GM12878 (cell line): ENCODE results near the gene GJD3. TPM values are rescaled to one million over a fixed set of nuclear protein-coding genes. Genes with fewer than 3 reads are reported as not detected.

Experiments
- EZH2 ChIP-seq: IDR thresholded peaks from 2 replicates; pipeline ENCODE4 v1.6.1; 2012; ENCODE audit warnings: low read depth, mild to moderate bottlenecking, control low read depth, inconsistent platforms, low read length, borderline replicate concordance; ENCODE audit not compliant: control insufficient read depth
- HCFC1 ChIP-seq: fragments of 150-350 bp; IDR thresholded peaks from 2 replicates; pipeline ENCODE4 v1.6.1; 2014; ENCODE audit warnings: low read length
- PAX8 ChIP-seq: fragments of 450-650 bp; IDR thresholded peaks from 2 replicates; pipeline ENCODE4 v1.6.1; 2017; ENCODE audit warnings: mild to moderate bottlenecking, moderate library complexity
- USF1 ChIP-seq: IDR thresholded peaks from 2 replicates; pipeline ENCODE4 v1.6.1; 2011; ENCODE audit warnings: borderline replicate concordance, low read depth, mild to moderate bottlenecking, moderate library complexity, mixed read lengths, low read length; ENCODE audit not compliant: insufficient read depth; ENCODE audit errors: extremely low read length
- polyA plus RNA-seq, 11 experiments: library from polyadenylated mRNA; depleted of rRNA in 4 of 11; unstranded in 6 of 11; stranded (reverse) in 5 of 11; fragments of >200 nt; fragmentation: Nextera tagmentation in 4 of 11; fragmentation: Illumina TruSeq in 1 of 11; extraction: Ambion mirVana in 4 of 11; extraction: Trizol in 1 of 11; gene quantifications; 1 replicate in 1 of 11; 2 replicates in 10 of 11; pipeline versions ENCODE4 v1.2.1 to v1.2.3, GENCODE V29; 2011 to 2016; ENCODE audit warnings: inconsistent platforms in 2 of 11, missing spikeins in 2 of 11, low read depth in 1 of 11
- total RNA-seq, 4 experiments: library from RNA; depleted of rRNA in 3 of 4; stranded (reverse); fragments of >200 nt in 3 of 4; fragmentation: Illumina TruSeq in 1 of 4; extraction: Trizol in 1 of 4; gene quantifications; 2 replicates each; pipeline versions ENCODE4 v1.2.1 to v1.2.3, GENCODE V29; 2013 to 2021
- TF ChIP-seq, protein P1 (sequence below): fragments of 450-650 bp; IDR thresholded peaks from 2 replicates; pipeline ENCODE4 v1.6.1; 2014; ENCODE audit warnings: mild to moderate bottlenecking
- TF ChIP-seq, protein P2 (sequence below): IDR thresholded peaks from 2 replicates; pipeline ENCODE4 v1.6.1; 2011; ENCODE audit warnings: low read depth, low read length, improper control_type of control experiment, borderline replicate concordance

GJD3 gene
- total and polyA plus RNA-seq, 10 of the 15 experiments (the other 5 are each of a cell fraction or from before 2014, with no cell fraction given) = 1.6 TPM; not detected in 9

GRCh38 chr17:40331743-40332641, 32.5 kb downstream of the GJD3 start (continued):
- no peak for TF ChIP-seq HCFC1
- TF ChIP-seq USF1 = no peak
- TF ChIP-seq EZH2 = no peak
- TF ChIP-seq, protein P1, sequence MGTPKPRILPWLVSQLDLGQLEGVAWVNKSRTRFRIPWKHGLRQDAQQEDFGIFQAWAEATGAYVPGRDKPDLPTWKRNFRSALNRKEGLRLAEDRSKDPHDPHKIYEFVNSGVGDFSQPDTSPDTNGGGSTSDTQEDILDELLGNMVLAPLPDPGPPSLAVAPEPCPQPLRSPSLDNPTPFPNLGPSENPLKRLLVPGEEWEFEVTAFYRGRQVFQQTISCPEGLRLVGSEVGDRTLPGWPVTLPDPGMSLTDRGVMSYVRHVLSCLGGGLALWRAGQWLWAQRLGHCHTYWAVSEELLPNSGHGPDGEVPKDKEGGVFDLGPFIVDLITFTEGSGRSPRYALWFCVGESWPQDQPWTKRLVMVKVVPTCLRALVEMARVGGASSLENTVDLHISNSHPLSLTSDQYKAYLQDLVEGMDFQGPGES = no peak
- TF ChIP-seq, protein P2, sequence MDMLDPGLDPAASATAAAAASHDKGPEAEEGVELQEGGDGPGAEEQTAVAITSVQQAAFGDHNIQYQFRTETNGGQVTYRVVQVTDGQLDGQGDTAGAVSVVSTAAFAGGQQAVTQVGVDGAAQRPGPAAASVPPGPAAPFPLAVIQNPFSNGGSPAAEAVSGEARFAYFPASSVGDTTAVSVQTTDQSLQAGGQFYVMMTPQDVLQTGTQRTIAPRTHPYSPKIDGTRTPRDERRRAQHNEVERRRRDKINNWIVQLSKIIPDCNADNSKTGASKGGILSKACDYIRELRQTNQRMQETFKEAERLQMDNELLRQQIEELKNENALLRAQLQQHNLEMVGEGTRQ = no peak
- no peak for TF ChIP-seq PAX8
